Measurements from ENCODE around the gene CDKN1C.

CDKN1C gene

GRCh38 chr11:2904153-2905052, 18.8 kb upstream of the CDKN1C start:
- no peak for DNase-seq

GRCh38 chr11:2903672-2904011, 18.1 kb upstream of the CDKN1C start:
- DNase-seq, result no peak

- no peak for DNase-seq
Measured at GRCh38 chr11:2902784-2903671, 17.5 kb upstream of the CDKN1C start.

GRCh38 chr11:2901854-2902783, 16.5 kb upstream of the CDKN1C start:
- DNase-seq, result peak; percentile 91

GRCh38 chr11:2901196-2901796, 15.7 kb upstream of the CDKN1C start:
- DNase-seq, result no peak

- DNase-seq, result no peak
Measured at GRCh38 chr11:2899080-2899783, 13.7 kb upstream of the CDKN1C start.

- peak; percentile 73 for DNase-seq
Measured at GRCh38 chr11:2898366-2899079, 12.9 kb upstream of the CDKN1C start.

- DNase-seq, result no peak
Measured at GRCh38 chr11:2897048-2897447, 11.5 kb upstream of the CDKN1C start.

- DNase-seq, result no peak
Measured at GRCh38 chr11:2896047-2896446, 10.5 kb upstream of the CDKN1C start.

- DNase-seq, result no peak
Measured at GRCh38 chr11:2893935-2894334, 8.4 kb upstream of the CDKN1C start.

- DNase-seq, result peak; percentile 36
Measured at GRCh38 chr11:2892967-2893528, 7.5 kb upstream of the CDKN1C start.

GRCh38 chr11:2892215-2892966, 6.8 kb upstream of the CDKN1C start:
- DNase-seq, result peak; percentile 46

- no peak for DNase-seq
Measured at GRCh38 chr11:2891326-2892214, 6.0 kb upstream of the CDKN1C start.

- no peak for DNase-seq
Measured at GRCh38 chr11:2890466-2891294, 5.1 kb upstream of the CDKN1C start.

- DNase-seq, result no peak
Measured at GRCh38 chr11:2889362-2890273, 4.0 kb upstream of the CDKN1C start.

- DNase-seq, result peak; percentile 84
Measured at GRCh38 chr11:2888266-2888968, 2.8 kb upstream of the CDKN1C start.

All from CD4-positive, alpha-beta T cell treated with Interleukin-4 for 4 hours (primary cell).